Left ventricle myocardium inferior (tissue), 1 donor: Measurements from ENCODE around the gene TBCD. TPM values are rescaled to one million over a fixed set of nuclear protein-coding genes. Genes with fewer than 3 reads are reported as not detected.
"Not testable (repeated sequence)": the region's sequence is repeated elsewhere in the genome, so short reads cannot be mapped to it uniquely, and the experiment has no call there.

Experiments
- DNase-seq: peaks from one replicate; pipeline ENCODE4 v3.0.0-alpha.2; 2020
- H3K27ac ChIP-seq: fragments of 200-600 bp; replicated peaks from 2 replicates; pipeline ENCODE4 v1.8.0; 2021
- H3K27me3 ChIP-seq: fragments of 200-600 bp; 2 replicates; pipeline ENCODE4 v1.8.0; 2021; ENCODE audit warnings: low read depth
- H3K36me3 ChIP-seq: fragments of 200-600 bp; 2 replicates; pipeline ENCODE4 v1.8.0; 2021
- H3K4me1 ChIP-seq: fragments of 200-600 bp; 2 replicates; pipeline ENCODE4 v1.8.0; 2021
- H3K4me3 ChIP-seq: fragments of 200-600 bp; 2 replicates; pipeline ENCODE4 v1.8.0; 2021; ENCODE audit warnings: mild to moderate bottlenecking, moderate library complexity
- H3K9me3 ChIP-seq: fragments of 200-600 bp; replicated peaks from 2 replicates; pipeline ENCODE4 v1.8.0; 2021
- CTCF ChIP-seq: fragments of 200-600 bp; IDR thresholded peaks from 2 replicates; pipeline ENCODE4 v1.8.0; 2021; ENCODE audit warnings: antibody characterized with exemption, mild to moderate bottlenecking, borderline replicate concordance
- intact Hi-C: fragments of 100-400 bp; cut with micrococcal nuclease; formaldehyde crosslinking; loops from one replicate; pipeline ENCODE4 v1.11.0; 2022
- total RNA-seq: library from RNA; stranded (reverse); fragmentation: NEBNext Ultra II Directional; extraction: Animal tissue kit (Norgen Biotek cat#: 25700); gene quantifications from one replicate; pipeline ENCODE4 v1.2.1, GENCODE V29; 2021
- donor health status: DM: no; HTN: yes; CAD: no; lungs with severe emphysema.

Gene TBCD
- total RNA-seq, 1 donor from 2014 or later, result 48.0 TPM

- no peak for DNase-seq
- intact Hi-C loops, result no loop called here
- Histone ChIP-seq H3K27me3 (no peaks in the 10 kb centered on the region), H3K4me1 (no peaks in the 10 kb centered on the region), H3K4me3 (no peak overlapping the region), H3K36me3 (no peaks in the 10 kb centered on the region), H3K27ac (no peak overlapping the region), H3K9me3 (no peaks in the 10 kb centered on the region)
- no peak for TF ChIP-seq CTCF
Observed at GRCh38 chr17:82979718-82980117, 227.9 kb downstream of the TBCD start.

GRCh38 chr17:82980632-82981031 lies 228.8 kb downstream of the TBCD start:
- no peak for DNase-seq
- Histone ChIP-seq H3K4me1 (no peaks in the 10 kb centered on the region), H3K4me3 (no peak overlapping the region), H3K9me3 (no peaks in the 10 kb centered on the region), H3K36me3 (no peaks in the 10 kb centered on the region), H3K27ac (no peak overlapping the region), H3K27me3 (no peaks in the 10 kb centered on the region)
- intact Hi-C loops, result no loop called here
- no peak for TF ChIP-seq CTCF

GRCh38 chr17:82981141-82981730 lies 229.4 kb downstream of the TBCD start:
- no peaks in the 10 kb centered on the region for H3K9me3 ChIP-seq
- H3K27me3 ChIP-seq, result no peaks in the 10 kb centered on the region
- no peak for TF ChIP-seq CTCF
- DNase-seq, result no peak
- H3K4me1 ChIP-seq, result no peaks in the 10 kb centered on the region
- no peak overlapping the region for H3K27ac ChIP-seq
- intact Hi-C loops, result no loop called here
- H3K36me3 ChIP-seq, result no peaks in the 10 kb centered on the region
- no peak overlapping the region for H3K4me3 ChIP-seq

GRCh38 chr17:82983510-82984248 lies 231.8 kb downstream of the TBCD start:
- H3K4me3 ChIP-seq, result no peak overlapping the region
- H3K27me3 ChIP-seq, result no peaks in the 10 kb centered on the region
- intact Hi-C loops, result no loop called here
- no peaks in the 10 kb centered on the region for H3K36me3 ChIP-seq
- no peak overlapping the region for H3K27ac ChIP-seq
- H3K9me3 ChIP-seq, result no peaks in the 10 kb centered on the region
- DNase-seq, result no peak
- TF ChIP-seq CTCF, result no peak
- H3K4me1 ChIP-seq, result no peaks in the 10 kb centered on the region

- H3K4me3 ChIP-seq, H3K36me3 ChIP-seq, H3K27ac ChIP-seq, H3K27me3 ChIP-seq, H3K4me1 ChIP-seq, H3K9me3 ChIP-seq, DNase-seq, intact Hi-C loops: not testable (repeated sequence)
Observed at GRCh38 chr17:82984249-82984617, 232.4 kb downstream of the TBCD start.

GRCh38 chr17:82984751-82985427 lies 233.0 kb downstream of the TBCD start:
- H3K4me3 ChIP-seq, result no peak overlapping the region
- no peaks in the 10 kb centered on the region for H3K36me3 ChIP-seq
- H3K27ac ChIP-seq, result no peak overlapping the region
- intact Hi-C loops, result no loop called here
- H3K9me3 ChIP-seq, result no peaks in the 10 kb centered on the region
- no peaks in the 10 kb centered on the region for H3K27me3 ChIP-seq
- no peak for DNase-seq
- no peaks in the 10 kb centered on the region for H3K4me1 ChIP-seq
- TF ChIP-seq CTCF, result no peak
